H9 (cell line): ENCODE data around the gene TNFSF8. TPM values are rescaled to one million over a fixed set of nuclear protein-coding genes. Genes with fewer than 3 reads are reported as not detected.

Experiments
- DNase-seq: peaks from one replicate; pipeline ENCODE4 v3.0.0-alpha.2; 2017
- H2AFZ ChIP-seq: one replicate; pipeline ENCODE4 v1.6.1; 2013; ENCODE audit warnings: mild to moderate bottlenecking, low read length, control low read depth, moderate library complexity
- H2AK5ac ChIP-seq: 2 replicates; pipeline ENCODE4 v1.6.1; 2013; ENCODE audit warnings: low read length, control low read depth, mixed read lengths; ENCODE audit not compliant: insufficient read length
- H2BK120ac ChIP-seq: one replicate; pipeline ENCODE4 v1.6.1; 2013; ENCODE audit warnings: low read depth, mild to moderate bottlenecking, low read length, control low read depth, inconsistent platforms; ENCODE audit not compliant: poor library complexity, severe bottlenecking
- H2BK12ac ChIP-seq: 2 replicates; pipeline ENCODE4 v1.6.1; 2013; ENCODE audit warnings: low read length, control low read depth, mixed read lengths, low read depth; ENCODE audit not compliant: insufficient read length
- H2BK15ac ChIP-seq: 2 replicates; pipeline ENCODE4 v1.6.1; 2013; ENCODE audit warnings: low read depth, low read length, control low read depth
- H2BK20ac ChIP-seq: one replicate; pipeline ENCODE4 v1.6.1; 2013; ENCODE audit warnings: low read depth, mild to moderate bottlenecking, low read length, control low read depth, inconsistent platforms; ENCODE audit not compliant: poor library complexity, severe bottlenecking
- H2BK5ac ChIP-seq: 2 replicates; pipeline ENCODE4 v1.6.1; 2013; ENCODE audit warnings: low read length, control low read depth, mixed read lengths; ENCODE audit not compliant: insufficient read length
- H3K14ac ChIP-seq: 2 replicates; pipeline ENCODE4 v1.6.1; 2013; ENCODE audit warnings: low read length, control low read depth; ENCODE audit not compliant: insufficient read depth
- H3K18ac ChIP-seq: 2 replicates; pipeline ENCODE4 v1.6.1; 2013; ENCODE audit warnings: low read depth, mild to moderate bottlenecking, mixed read lengths, low read length, control low read depth; ENCODE audit not compliant: insufficient read length
- H3K23ac ChIP-seq: 2 replicates; pipeline ENCODE4 v1.6.1; 2013; ENCODE audit warnings: low read length, control low read depth, mixed read lengths, low read depth; ENCODE audit not compliant: insufficient read length
- H3K23me2 ChIP-seq: 2 replicates; pipeline ENCODE4 v1.6.1; 2013; ENCODE audit warnings: low read depth, mild to moderate bottlenecking, mixed read lengths, low read length, control low read depth; ENCODE audit not compliant: insufficient read length, poor library complexity, severe bottlenecking
- H3K27ac ChIP-seq: 2 replicates; pipeline ENCODE4 v1.5.1; 2013; ENCODE audit warnings: low read length, control low read depth, mixed read lengths, low read depth; ENCODE audit not compliant: insufficient read length
- H3K27me3 ChIP-seq: 2 replicates; pipeline ENCODE4 v1.6.1; 2013; ENCODE audit warnings: low read length, control low read depth, inconsistent platforms; ENCODE audit not compliant: insufficient read depth
- H3K4ac ChIP-seq: 2 replicates; pipeline ENCODE4 v1.6.1; 2013; ENCODE audit warnings: low read depth, mild to moderate bottlenecking, control low read depth, inconsistent platforms, low read length, moderate library complexity
- H3K4me1 ChIP-seq: 2 replicates; pipeline ENCODE4 v1.6.1; 2013; ENCODE audit warnings: low read length, control low read depth, inconsistent platforms; ENCODE audit not compliant: insufficient read depth
- H3K4me2 ChIP-seq: 2 replicates; pipeline ENCODE4 v1.6.1; 2013; ENCODE audit warnings: low read length, control low read depth, mixed read lengths; ENCODE audit not compliant: insufficient read length, insufficient read depth
- H3K56ac ChIP-seq: 2 replicates; pipeline ENCODE4 v1.6.1; 2013; ENCODE audit warnings: low read depth, mild to moderate bottlenecking, mixed read lengths, low read length, control low read depth; ENCODE audit not compliant: insufficient read length
- H3K79me1 ChIP-seq: 2 replicates; pipeline ENCODE4 v1.6.1; 2013; ENCODE audit warnings: low read depth, mild to moderate bottlenecking, moderate library complexity, low read length, control low read depth, inconsistent platforms; ENCODE audit not compliant: insufficient read depth, poor library complexity, severe bottlenecking
- H3K79me2 ChIP-seq: 2 replicates; pipeline ENCODE4 v1.6.1; 2013; ENCODE audit warnings: low read length, control low read depth, inconsistent platforms; ENCODE audit not compliant: insufficient read depth
- H3K9ac ChIP-seq: 2 replicates; pipeline ENCODE4 v1.6.1; 2013; ENCODE audit warnings: low read length, control low read depth, mixed read lengths; ENCODE audit not compliant: insufficient read length; ENCODE audit errors: extremely low read depth
- H3K9me3 ChIP-seq: one replicate; pipeline ENCODE4 v1.6.1; 2013; ENCODE audit warnings: low read depth, low read length, inconsistent platforms; ENCODE audit not compliant: control insufficient read depth
- H3T11ph ChIP-seq: one replicate; pipeline ENCODE4 v1.6.1; 2013; ENCODE audit warnings: mild to moderate bottlenecking, low read length, control low read depth, inconsistent platforms
- H4K20me1 ChIP-seq: one replicate; pipeline ENCODE4 v1.6.1; 2013; ENCODE audit not compliant: control insufficient read depth, insufficient read length, insufficient read depth
- H4K5ac ChIP-seq: 2 replicates; pipeline ENCODE4 v1.6.1; 2013; ENCODE audit warnings: low read depth, mild to moderate bottlenecking, mixed read lengths, low read length, control low read depth; ENCODE audit not compliant: insufficient read length
- H4K8ac ChIP-seq: replicated peaks from 2 replicates; pipeline ENCODE4 v1.6.1; 2013; ENCODE audit warnings: low read length, control low read depth, mixed read lengths, low read depth; ENCODE audit not compliant: insufficient read length
- H4K91ac ChIP-seq: 2 replicates; pipeline ENCODE4 v1.6.1; 2013; ENCODE audit warnings: low read depth, mild to moderate bottlenecking, moderate library complexity, mixed read lengths, low read length, control low read depth; ENCODE audit not compliant: insufficient read length
- H3K27ac Mint-ChIP-seq, 3 experiments: 2 replicates in 2 of 3; 3 replicates in 1 of 3; pipeline ENCODE4 v1.8.0; 2020 to 2021; ENCODE audit warnings: mixed read lengths in 3 of 3, mild to moderate bottlenecking in 1 of 3, moderate library complexity in 1 of 3
- H3K27me3 Mint-ChIP-seq: 2 replicates; pipeline ENCODE4 v1.8.0; 2021; ENCODE audit warnings: low read depth, mild to moderate bottlenecking, moderate library complexity, mixed read lengths
- H3K36me3 Mint-ChIP-seq, 3 experiments: 2 replicates in 2 of 3; 3 replicates in 1 of 3; pipeline ENCODE4 v1.8.0; 2020 to 2021; ENCODE audit warnings: low read depth in 3 of 3, mixed read lengths in 3 of 3; ENCODE audit not compliant: insufficient read depth in 1 of 3
- H3K4me1 Mint-ChIP-seq, 2 experiments: 2 replicates each; pipeline ENCODE4 v1.8.0; 2020; ENCODE audit warnings: mixed read lengths in 2 of 2
- H3K4me3 Mint-ChIP-seq, 2 experiments: 2 replicates in 1 of 2; 3 replicates in 1 of 2; pipeline ENCODE4 v1.8.0; 2020 to 2021; ENCODE audit warnings: mild to moderate bottlenecking in 2 of 2, mixed read lengths in 2 of 2, moderate library complexity in 1 of 2
- H3K9me3 Mint-ChIP-seq, 2 experiments: 2 replicates in 1 of 2; 3 replicates in 1 of 2; pipeline ENCODE4 v1.8.0; 2020; ENCODE audit warnings: mild to moderate bottlenecking in 2 of 2, mixed read lengths in 2 of 2, moderate library complexity in 1 of 2
- CTCF ChIP-seq: fragments of 200-600 bp; sonication (generic); conservative IDR thresholded peaks from 3 replicates; pipeline ENCODE4 v1.8.0; 2021; ENCODE audit warnings: antibody characterized with exemption, mild to moderate bottlenecking
- WGBS: extraction: QIAGEN DNeasy Blood & Tissue Kit; methylation state at CpG from one replicate; pipeline ENCODE4 v1.1.7; 2013; ENCODE audit warnings: missing lambda C conversion rate, low lambda C conversion rate, mixed read lengths; ENCODE audit not compliant: insufficient read length; ENCODE audit errors: extremely low coverage; 5-methylcytosine and 5-hydroxymethylcytosine counted together
- total RNA-seq: library from RNA; stranded (reverse); gene quantifications from 2 replicates; pipeline ENCODE4 v1.2.1, GENCODE V29; 2021

Gene TNFSF8
- total RNA-seq, 1 experiment from 2014 or later = not detected

GRCh38 chr9:114972510-114973136 is 42.2 kb upstream of the TNFSF8 start:
- no peak overlapping the region for H3K4me2 ChIP-seq

More at GRCh38 chr9:114972510-114973136, 42.2 kb upstream of the TNFSF8 start:
- H2AFZ ChIP-seq = no peak overlapping the region
- no peak overlapping the region for H3K27ac ChIP-seq
- no peaks in the 10 kb centered on the region for H3K79me2 ChIP-seq
- no peak overlapping the region for H2BK120ac ChIP-seq
- no peak overlapping the region for H3K4me3 Mint-ChIP-seq
- H3K4me1 ChIP-seq = no peaks in the 10 kb centered on the region
- H2BK12ac ChIP-seq = no peak overlapping the region
- no peaks in the 10 kb centered on the region for H4K20me1 ChIP-seq
- no peak for DNase-seq
- no peak overlapping the region for H2AK5ac ChIP-seq
- no peak overlapping the region for H4K5ac ChIP-seq
- H2BK15ac ChIP-seq = no peak overlapping the region
- H3K23me2 ChIP-seq = no peaks in the 10 kb centered on the region
- no peaks in the 10 kb centered on the region for H3K79me1 ChIP-seq
- no CpG with 5 or more reads among the region's 3 CpGs for WGBS
- no peak overlapping the region for H3K56ac ChIP-seq
- no peak overlapping the region for H2BK20ac ChIP-seq
- H3K4me1 Mint-ChIP-seq = peaks cover 8 to 14% of the 10 kb centered on the region in 2 experiments
- H4K91ac ChIP-seq = no peak overlapping the region
- no peak overlapping the region for H3K18ac ChIP-seq
- no peak overlapping the region for H3K9ac ChIP-seq
- H3K36me3 Mint-ChIP-seq = no peaks in the 10 kb centered on the region
- no peaks in the 10 kb centered on the region for H3K9me3 Mint-ChIP-seq
- no peaks in the 10 kb centered on the region for H3K9me3 ChIP-seq
- H3T11ph ChIP-seq = no peak overlapping the region
- peaks cover 54% of the 10 kb centered on the region for H3K27me3 Mint-ChIP-seq
- no peak overlapping the region for H4K8ac ChIP-seq
- H3K27ac Mint-ChIP-seq = no peak overlapping the region
- H3K4ac ChIP-seq = no peak overlapping the region
- H3K14ac ChIP-seq = no peak overlapping the region
- H3K23ac ChIP-seq = no peak overlapping the region
- H3K27me3 ChIP-seq = no peaks in the 10 kb centered on the region; the same call in 1 of the 2 replicates
- H2BK5ac ChIP-seq = no peak overlapping the region
- TF ChIP-seq CTCF = no peak
